PC-3 (cell line): ENCODE measurements around the gene SPNS3. TPM values are rescaled to one million over a fixed set of nuclear protein-coding genes. Genes with fewer than 3 reads are reported as not detected.

Experiments
- ATAC-seq: fragments of 200-7000 bp; cut with Tn5 transposase; 2 replicates; pipeline ENCODE4 v1.9.1; 2020; ENCODE audit warnings: mild to moderate bottlenecking, moderate library complexity
- BruUV-seq: library from RNA; stranded (reverse); fragments of 400-500 nt; replicated peaks from 2 replicates; lab custom pipeline; 2021; lab: Mats Ljungman, UMichigan
- CTCF ChIA-PET: fragments of 300-600 bp; sonication (Branson Sonifier 250); formaldehyde crosslinking; loops from one replicate; lab custom pipeline; 2022; ENCODE audit warnings: antibody characterized with exemption; lab: Charles Lee
- POLR2A ChIA-PET: fragments of 300-600 bp; sonication (Branson Sonifier 250); formaldehyde crosslinking; loops from one replicate; lab custom pipeline; 2022; ENCODE audit warnings: antibody characterized with exemption; ENCODE audit not compliant: unreplicated experiment; lab: Charles Lee
- DNase-seq: peaks from one replicate; pipeline ENCODE4 v3.0.0-alpha.2; 2015
- H2AFZ ChIP-seq: fragments of 300-600 bp; sonication (generic); 2 replicates; pipeline ENCODE4 v1.6.0; 2016; ENCODE audit warnings: antibody characterized with exemption, low read length
- H3F3A ChIP-seq: fragments of 300-600 bp; sonication (generic); one replicate; pipeline ENCODE4 v1.6.0; 2017; ENCODE audit warnings: antibody characterized with exemption, low read length, control low read depth, mild to moderate bottlenecking; ENCODE audit not compliant: unreplicated experiment
- H3K27ac ChIP-seq: fragments of 300-600 bp; sonication (generic); 2 replicates; pipeline ENCODE4 v1.5.1; 2016; ENCODE audit warnings: mild to moderate bottlenecking, low read length
- H3K27me3 ChIP-seq: fragments of 300-600 bp; sonication (generic); 2 replicates; pipeline ENCODE4 v1.6.1; 2016; ENCODE audit warnings: low read length, mixed read lengths
- H3K36me3 ChIP-seq: fragments of 300-600 bp; sonication (generic); 2 replicates; pipeline ENCODE4 v1.6.1; 2016; ENCODE audit warnings: low read depth, mixed run types, low read length, mixed read lengths
- H3K4me1 ChIP-seq: fragments of 300-600 bp; sonication (generic); 2 replicates; pipeline ENCODE4 v1.5.1; 2016; ENCODE audit warnings: low read length; ENCODE audit not compliant: insufficient read depth
- H3K4me2 ChIP-seq: fragments of 300-600 bp; sonication (generic); 2 replicates; pipeline ENCODE4 v1.6.0; 2016; ENCODE audit warnings: low read length
- H3K4me3 ChIP-seq: fragments of 300-600 bp; sonication (generic); 2 replicates; pipeline ENCODE4 v1.5.1; 2016; ENCODE audit warnings: mild to moderate bottlenecking, low read length, mixed read lengths
- H3K79me2 ChIP-seq: fragments of 300-600 bp; sonication (generic); 2 replicates; pipeline ENCODE4 v1.6.1; 2017; ENCODE audit warnings: low read length, mixed read lengths
- H3K9ac ChIP-seq: fragments of 300-600 bp; sonication (generic); 2 replicates; pipeline ENCODE4 v1.6.0; 2016; ENCODE audit warnings: mild to moderate bottlenecking, low read length
- H3K9me2 ChIP-seq: fragments of 300-600 bp; sonication (generic); replicated peaks from 2 replicates; pipeline ENCODE4 v1.6.1; 2016; ENCODE audit warnings: mixed run types, low read length, mixed read lengths
- H3K9me3 ChIP-seq: fragments of 300-600 bp; sonication (generic); 2 replicates; pipeline ENCODE4 v1.6.1; 2016; ENCODE audit warnings: low read length, mixed read lengths
- H4K20me1 ChIP-seq: fragments of 300-600 bp; sonication (generic); 2 replicates; pipeline ENCODE4 v1.6.1; 2016; ENCODE audit warnings: low read length, mixed read lengths
- CTCF ChIP-seq: fragments of 300-600 bp; sonication (generic); conservative IDR thresholded peaks from 2 replicates; pipeline ENCODE4 v1.5.1; 2017; ENCODE audit warnings: antibody characterized with exemption, low read depth, mild to moderate bottlenecking, low read length
- EZH2 ChIP-seq: fragments of 300-600 bp; sonication (generic); IDR thresholded peaks from one replicate; pipeline ENCODE4 v1.6.1; 2017; ENCODE audit warnings: antibody characterized with exemption, mild to moderate bottlenecking, low read length; ENCODE audit not compliant: unreplicated experiment
- EZH2phosphoT487 ChIP-seq: fragments of 300-600 bp; sonication (generic); IDR thresholded peaks from 2 replicates; pipeline ENCODE4 v1.6.1; 2018; ENCODE audit warnings: mild to moderate bottlenecking, antibody characterized with exemption, low read length, borderline replicate concordance
- intact Hi-C: fragments of 100-400 bp; cut with micrococcal nuclease; formaldehyde crosslinking; loops from 2 replicates; pipeline ENCODE4 v1.9.0; 2023
- total RNA-seq: library from RNA; depleted of rRNA; stranded (reverse); fragments of >200 nt; gene quantifications from 2 replicates; pipeline ENCODE4 v1.2.3, GENCODE V29; 2014

Gene SPNS3
- total RNA-seq, 1 experiment from 2014 or later, result 0.69 TPM

- Histone ChIP-seq H3K27me3 (no peaks in the 10 kb centered on the region), H3K4me2 (no peak overlapping the region), H3K9ac (no peak overlapping the region), H3K27ac (no peak overlapping the region), H3K9me3 (no peaks in the 10 kb centered on the region), H3K9me2 (no peaks in the 10 kb centered on the region), H3K79me2 (no peaks in the 10 kb centered on the region), H3F3A (no peaks in the 10 kb centered on the region), H4K20me1 (no peaks in the 10 kb centered on the region), H2AFZ (no peak overlapping the region), H3K36me3 (no peaks in the 10 kb centered on the region), H3K4me3 (no peak overlapping the region), H3K4me1 (peaks cover 8% of the 10 kb centered on the region)
- BruUV-seq, result no TSS peak
- POLR2A ChIA-PET, result no interaction called here
- TF ChIP-seq EZH2, result no peak
- no peak for TF ChIP-seq EZH2phosphoT487
- TF ChIP-seq CTCF, result no peak
- CTCF ChIA-PET, result no interaction called here
- ATAC-seq, result no peak
- intact Hi-C loops, result no loop called here
- no peak for DNase-seq
Observed at GRCh38 chr17:4445731-4446130, 12.0 kb downstream of the SPNS3 start.

DNA sequence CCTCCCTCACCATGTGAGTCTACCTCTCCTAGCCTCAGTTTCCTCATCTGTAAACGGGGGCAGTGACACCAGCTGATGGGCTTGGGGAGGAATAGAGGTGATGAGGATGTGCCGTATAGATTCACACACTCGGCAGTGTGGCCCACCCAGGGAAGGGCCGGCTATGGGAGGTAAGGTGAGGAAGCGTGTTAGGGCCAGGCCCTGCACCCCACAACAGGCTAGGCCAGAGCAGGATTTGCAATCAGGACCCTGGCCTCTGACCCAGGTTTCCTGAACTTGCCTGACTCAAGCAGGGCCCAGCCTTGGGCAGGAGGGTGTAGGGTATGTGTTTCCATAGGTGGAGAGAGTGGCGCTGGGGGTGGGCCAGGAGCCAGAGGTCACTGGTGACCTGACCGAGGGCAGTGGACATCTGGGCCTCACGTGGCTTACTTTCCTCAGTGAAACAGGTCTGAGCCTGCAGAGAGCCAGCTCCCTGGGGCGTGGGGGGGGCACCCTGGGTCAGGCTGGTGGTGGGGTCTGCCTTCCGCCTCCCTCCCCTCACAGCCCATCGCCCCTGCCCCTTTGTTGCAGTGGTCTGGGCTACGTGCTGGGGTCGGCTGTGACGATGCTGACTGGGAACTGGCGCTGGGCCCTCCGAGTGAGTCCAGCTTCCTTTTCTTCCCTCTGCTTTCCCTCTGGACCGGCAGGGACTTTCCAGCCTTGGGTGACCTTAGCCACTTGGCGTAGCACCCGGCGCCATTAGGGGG lies 12.8 kb downstream of the SPNS3 start:
- ChIA-PET CTCF (no interaction called here), POLR2A (no interaction called here)
- Histone ChIP-seq H3K4me3 (no peak overlapping the region), H3K9ac (no peak overlapping the region), H3K79me2 (no peaks in the 10 kb centered on the region), H3K9me3 (no peaks in the 10 kb centered on the region), H3K4me1 (peaks cover 8% of the 10 kb centered on the region), H3K27ac (no peak overlapping the region), H2AFZ (no peak overlapping the region), H3K4me2 (no peak overlapping the region), H3K27me3 (no peaks in the 10 kb centered on the region), H3K9me2 (no peaks in the 10 kb centered on the region), H3F3A (no peaks in the 10 kb centered on the region), H3K36me3 (no peaks in the 10 kb centered on the region), H4K20me1 (no peaks in the 10 kb centered on the region)
- DNase-seq (no peak), ATAC-seq (no peak)
- TF ChIP-seq EZH2, result no peak
- TF ChIP-seq EZH2phosphoT487, result no peak
- TF ChIP-seq CTCF, result no peak
- no TSS peak for BruUV-seq
- intact Hi-C loops, result no loop called here

GRCh38 chr17:4448197-4448980 lies 14.6 kb downstream of the SPNS3 start:
- ATAC-seq, result no peak
- H3K4me2 ChIP-seq, result no peak overlapping the region
- no peaks in the 10 kb centered on the region for H3K9me2 ChIP-seq
- intact Hi-C loops, result no loop called here
- ChIA-PET POLR2A (no interaction called here), CTCF (no interaction called here)
- H2AFZ ChIP-seq, result no peak overlapping the region
- DNase-seq, result no peak
- H3K9me3 ChIP-seq, result no peaks in the 10 kb centered on the region
- no peaks in the 10 kb centered on the region for H3F3A ChIP-seq
- no TSS peak for BruUV-seq
- no peak overlapping the region for H3K9ac ChIP-seq
- no peak overlapping the region for H3K4me3 ChIP-seq
- TF ChIP-seq EZH2, result no peak
- no peak for TF ChIP-seq CTCF
- no peak for TF ChIP-seq EZH2phosphoT487
- peaks cover 8% of the 10 kb centered on the region for H3K4me1 ChIP-seq
- no peak overlapping the region for H3K27ac ChIP-seq
- no peaks in the 10 kb centered on the region for H3K27me3 ChIP-seq
- no peaks in the 10 kb centered on the region for H4K20me1 ChIP-seq
- no peaks in the 10 kb centered on the region for H3K36me3 ChIP-seq
- no peaks in the 10 kb centered on the region for H3K79me2 ChIP-seq
